ENCODE measurements around the gene LSM2. TPM values are rescaled to one million over a fixed set of nuclear protein-coding genes. Genes with fewer than 3 reads are reported as not detected.
"Not testable (repeated sequence)": the region's sequence is repeated elsewhere in the genome, so short reads cannot be mapped to it uniquely, and the experiment has no call there.

LSM2 gene
- total RNA-seq, 1 donor from 2014 or later, result 19.4 TPM

GRCh38 chr6:31830886-31831335 lies 24.1 kb upstream of the LSM2 start:
- intact Hi-C loops (cut with micrococcal nuclease), result no loop called here
- no peaks in the 10 kb centered on the region for H3K9me3 ChIP-seq (replicated peaks)
- no peak for DNase-seq
- H3K4me1 ChIP-seq, result peaks cover 51% of the 10 kb centered on the region
- TF ChIP-seq CTCF (IDR thresholded peaks at IDR 0.05; ENCODE audit: borderline replicate concordance), result no peak
- H3K27me3 ChIP-seq (ENCODE audit: low read depth), result no peaks in the 10 kb centered on the region
- H3K4me3 ChIP-seq, result peak overlapping the region; percentile 84
- H3K36me3 ChIP-seq, result no peaks in the 10 kb centered on the region
- H3K27ac ChIP-seq (replicated peaks), result peak overlapping the region; percentile 67

- intact Hi-C loops (cut with micrococcal nuclease), result no loop called here
- TF ChIP-seq CTCF (IDR thresholded peaks at IDR 0.05; ENCODE audit: borderline replicate concordance), result peak; percentile 51
- Histone ChIP-seq H3K9me3 (replicated peaks) (no peaks in the 10 kb centered on the region), H3K27ac (replicated peaks) (peak overlapping the region; percentile 67), H3K27me3 (ENCODE audit: low read depth) (no peaks in the 10 kb centered on the region), H3K4me3 (peak overlapping the region; percentile 84), H3K36me3 (no peaks in the 10 kb centered on the region), H3K4me1 (peaks cover 49% of the 10 kb centered on the region)
- no peak for DNase-seq
Observed at GRCh38 chr6:31829633-31830283, 23.0 kb upstream of the LSM2 start.

- H3K27ac ChIP-seq (replicated peaks), result peak within 1 kb of the TSS; percentile 99
- H3K27me3 ChIP-seq (ENCODE audit: low read depth), result no peaks in the 10 kb centered on the region
- no peaks in the 10 kb centered on the region for H3K36me3 ChIP-seq
- peaks cover 55% of the 10 kb centered on the region for H3K4me1 ChIP-seq
- no peaks in the 10 kb centered on the region for H3K9me3 ChIP-seq (replicated peaks)
- DNase-seq, result peak; percentile 99
- H3K4me3 ChIP-seq, result peak within 1 kb of the TSS; percentile 79
- TF ChIP-seq CTCF (IDR thresholded peaks at IDR 0.05; ENCODE audit: borderline replicate concordance), result no peak
- intact Hi-C loops (cut with micrococcal nuclease), result no loop called here
Observed at GRCh38 chr6:31827286-31828079, 20.7 kb upstream of the LSM2 start, which contains the start of gene HSPA1B. HSPA1B (plus strand) TSS chr6:31827738; CDS start chr6:31827951, 213 bp downstream.

- H3K27me3 ChIP-seq (ENCODE audit: low read depth), result no peaks in the 10 kb centered on the region
- intact Hi-C loops (cut with micrococcal nuclease), result no loop called here
- H3K4me3 ChIP-seq, result peak overlapping the region; percentile 79
- DNase-seq, result peak; percentile 90
- H3K4me1 ChIP-seq, result peaks cover 57% of the 10 kb centered on the region
- peak overlapping the region; percentile 99 for H3K27ac ChIP-seq (replicated peaks)
- TF ChIP-seq CTCF (IDR thresholded peaks at IDR 0.05; ENCODE audit: borderline replicate concordance), result no peak
- no peaks in the 10 kb centered on the region for H3K36me3 ChIP-seq
- no peaks in the 10 kb centered on the region for H3K9me3 ChIP-seq (replicated peaks)
Observed at GRCh38 chr6:31826793-31827285, 20.1 kb upstream of the LSM2 start.

GRCh38 chr6:31825553-31825952 lies 18.8 kb upstream of the LSM2 start:
- Histone ChIP-seq H3K4me1 (peaks cover 55% of the 10 kb centered on the region), H3K27ac (replicated peaks) (peak overlapping the region; percentile 99), H3K9me3 (replicated peaks) (no peaks in the 10 kb centered on the region), H3K27me3 (ENCODE audit: low read depth) (no peaks in the 10 kb centered on the region), H3K4me3 (no peak overlapping the region), H3K36me3 (no peaks in the 10 kb centered on the region)
- no peak for DNase-seq
- intact Hi-C loops (cut with micrococcal nuclease), result no loop called here
- no peak for TF ChIP-seq CTCF (IDR thresholded peaks at IDR 0.05; ENCODE audit: borderline replicate concordance)

- H3K27me3 ChIP-seq (ENCODE audit: low read depth); intact Hi-C loops (cut with micrococcal nuclease); H3K4me3 ChIP-seq; H3K36me3 ChIP-seq; H3K9me3 ChIP-seq (replicated peaks); DNase-seq: not testable (repeated sequence)
- H3K4me1 ChIP-seq, result peaks cover 66% of the 10 kb centered on the region
- H3K27ac ChIP-seq (replicated peaks), result peak overlapping the region; percentile 98
Observed at GRCh38 chr6:31823592-31824196, 16.9 kb upstream of the LSM2 start.

Measured in left ventricle myocardium inferior (tissue), 1 donor.